ENCODE measurements around the gene CFAP97D2.

- TF ChIP-seq EP300 (IDR thresholded peaks at IDR 0.05): no peak
- no peak for TF ChIP-seq CTCF (IDR thresholded peaks at IDR 0.05)
- no peak for TF ChIP-seq POLR2A (IDR thresholded peaks at IDR 0.05; ENCODE audit: low read depth)
These were observed 87.2 kb downstream of the CFAP97D2 start for GRCh38 chr13:114266241-114266640.
